ENCODE data around the gene ABCB8.

DNA sequence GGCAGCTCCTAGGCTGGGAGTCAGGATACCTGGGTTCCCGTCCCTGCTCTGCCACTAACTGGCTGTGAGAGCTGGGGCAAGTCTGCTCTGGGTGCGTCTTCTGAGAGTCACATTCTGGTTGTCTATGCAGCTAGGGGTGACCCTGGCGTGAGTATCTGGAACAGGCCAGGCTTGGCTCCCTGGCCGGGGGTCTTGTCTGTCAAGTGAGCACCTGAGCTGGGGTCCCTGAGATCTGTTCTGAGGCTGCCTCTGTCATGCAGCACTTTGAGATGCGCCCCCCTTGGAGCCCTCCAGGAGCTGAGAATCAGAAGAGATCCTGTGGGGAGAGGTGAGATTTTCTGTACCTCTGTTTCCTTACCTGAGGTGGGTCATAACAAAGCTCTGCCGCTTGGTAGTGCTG, 65.5 kb downstream of the ABCB8 start:
- TF ChIP-seq KDM5A (IDR thresholded peaks at IDR 0.05; ENCODE audit: low read length), result no peak
- no peak for TF ChIP-seq POLR2AphosphoS5 (IDR thresholded peaks at IDR 0.05; ENCODE audit: low read depth, low read length)
- no peak for TF ChIP-seq CREB1 (IDR thresholded peaks at IDR 0.05)
- no peak for TF ChIP-seq USF2 (IDR thresholded peaks at IDR 0.05; ENCODE audit: low read length)
- TF ChIP-seq EGR1 (IDR thresholded peaks at IDR 0.05; ENCODE audit: borderline replicate concordance, low read depth, low read length), result no peak
- TF ChIP-seq ATF2 (IDR thresholded peaks at IDR 0.05; ENCODE audit: low read length), result no peak
- TF ChIP-seq, protein P1, sequence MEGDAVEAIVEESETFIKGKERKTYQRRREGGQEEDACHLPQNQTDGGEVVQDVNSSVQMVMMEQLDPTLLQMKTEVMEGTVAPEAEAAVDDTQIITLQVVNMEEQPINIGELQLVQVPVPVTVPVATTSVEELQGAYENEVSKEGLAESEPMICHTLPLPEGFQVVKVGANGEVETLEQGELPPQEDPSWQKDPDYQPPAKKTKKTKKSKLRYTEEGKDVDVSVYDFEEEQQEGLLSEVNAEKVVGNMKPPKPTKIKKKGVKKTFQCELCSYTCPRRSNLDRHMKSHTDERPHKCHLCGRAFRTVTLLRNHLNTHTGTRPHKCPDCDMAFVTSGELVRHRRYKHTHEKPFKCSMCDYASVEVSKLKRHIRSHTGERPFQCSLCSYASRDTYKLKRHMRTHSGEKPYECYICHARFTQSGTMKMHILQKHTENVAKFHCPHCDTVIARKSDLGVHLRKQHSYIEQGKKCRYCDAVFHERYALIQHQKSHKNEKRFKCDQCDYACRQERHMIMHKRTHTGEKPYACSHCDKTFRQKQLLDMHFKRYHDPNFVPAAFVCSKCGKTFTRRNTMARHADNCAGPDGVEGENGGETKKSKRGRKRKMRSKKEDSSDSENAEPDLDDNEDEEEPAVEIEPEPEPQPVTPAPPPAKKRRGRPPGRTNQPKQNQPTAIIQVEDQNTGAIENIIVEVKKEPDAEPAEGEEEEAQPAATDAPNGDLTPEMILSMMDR (IDR thresholded peaks at IDR 0.05; ENCODE audit: control extremely low read depth in 1 of 3, insufficient read depth in 1 of 3, low read depth in 1 of 3, low read length in 3 of 3), result no peak
